ENCODE measurements around the gene FBXL5. TPM values are rescaled to one million over a fixed set of nuclear protein-coding genes. Genes with fewer than 3 reads are reported as not detected.

The FBXL5 gene
- total RNA-seq, 2 donors from 2014 or later, result 81.0 to 83.1 TPM

DNA sequence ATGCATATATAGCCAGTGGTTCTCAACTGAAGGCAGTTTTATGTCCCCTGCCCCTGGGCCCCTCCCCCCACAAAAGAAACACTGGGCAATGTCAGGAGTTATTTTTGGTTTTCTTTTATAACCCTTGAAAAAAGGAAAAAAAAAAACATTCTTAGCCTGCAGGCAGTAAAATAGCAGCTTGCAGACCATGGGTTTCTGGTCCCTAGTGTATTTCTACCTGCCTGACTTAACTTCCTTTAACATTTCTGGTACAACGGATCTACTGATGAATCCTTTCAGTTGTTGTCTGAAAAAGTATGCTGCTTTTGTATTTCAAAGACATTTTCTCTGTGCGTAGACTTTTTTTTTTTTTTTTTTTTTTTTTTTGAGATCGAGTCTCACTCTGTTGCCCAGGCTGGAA lies 15.4 kb upstream of the FBXL5 start:
- Histone ChIP-seq H3K4me3 (no peak overlapping the region), H3K4me1 (no peaks in the 10 kb centered on the region), H3K27ac (no peak overlapping the region), H3K27me3 (no peaks in the 10 kb centered on the region), H3K9me3 (no peaks in the 10 kb centered on the region), H3K36me3 (no peaks in the 10 kb centered on the region)
- no peak for DNase-seq (ENCODE audit: low spot score)
- TF ChIP-seq, protein P1, sequence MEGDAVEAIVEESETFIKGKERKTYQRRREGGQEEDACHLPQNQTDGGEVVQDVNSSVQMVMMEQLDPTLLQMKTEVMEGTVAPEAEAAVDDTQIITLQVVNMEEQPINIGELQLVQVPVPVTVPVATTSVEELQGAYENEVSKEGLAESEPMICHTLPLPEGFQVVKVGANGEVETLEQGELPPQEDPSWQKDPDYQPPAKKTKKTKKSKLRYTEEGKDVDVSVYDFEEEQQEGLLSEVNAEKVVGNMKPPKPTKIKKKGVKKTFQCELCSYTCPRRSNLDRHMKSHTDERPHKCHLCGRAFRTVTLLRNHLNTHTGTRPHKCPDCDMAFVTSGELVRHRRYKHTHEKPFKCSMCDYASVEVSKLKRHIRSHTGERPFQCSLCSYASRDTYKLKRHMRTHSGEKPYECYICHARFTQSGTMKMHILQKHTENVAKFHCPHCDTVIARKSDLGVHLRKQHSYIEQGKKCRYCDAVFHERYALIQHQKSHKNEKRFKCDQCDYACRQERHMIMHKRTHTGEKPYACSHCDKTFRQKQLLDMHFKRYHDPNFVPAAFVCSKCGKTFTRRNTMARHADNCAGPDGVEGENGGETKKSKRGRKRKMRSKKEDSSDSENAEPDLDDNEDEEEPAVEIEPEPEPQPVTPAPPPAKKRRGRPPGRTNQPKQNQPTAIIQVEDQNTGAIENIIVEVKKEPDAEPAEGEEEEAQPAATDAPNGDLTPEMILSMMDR (IDR thresholded peaks at IDR 0.05), result no peak

DNA sequence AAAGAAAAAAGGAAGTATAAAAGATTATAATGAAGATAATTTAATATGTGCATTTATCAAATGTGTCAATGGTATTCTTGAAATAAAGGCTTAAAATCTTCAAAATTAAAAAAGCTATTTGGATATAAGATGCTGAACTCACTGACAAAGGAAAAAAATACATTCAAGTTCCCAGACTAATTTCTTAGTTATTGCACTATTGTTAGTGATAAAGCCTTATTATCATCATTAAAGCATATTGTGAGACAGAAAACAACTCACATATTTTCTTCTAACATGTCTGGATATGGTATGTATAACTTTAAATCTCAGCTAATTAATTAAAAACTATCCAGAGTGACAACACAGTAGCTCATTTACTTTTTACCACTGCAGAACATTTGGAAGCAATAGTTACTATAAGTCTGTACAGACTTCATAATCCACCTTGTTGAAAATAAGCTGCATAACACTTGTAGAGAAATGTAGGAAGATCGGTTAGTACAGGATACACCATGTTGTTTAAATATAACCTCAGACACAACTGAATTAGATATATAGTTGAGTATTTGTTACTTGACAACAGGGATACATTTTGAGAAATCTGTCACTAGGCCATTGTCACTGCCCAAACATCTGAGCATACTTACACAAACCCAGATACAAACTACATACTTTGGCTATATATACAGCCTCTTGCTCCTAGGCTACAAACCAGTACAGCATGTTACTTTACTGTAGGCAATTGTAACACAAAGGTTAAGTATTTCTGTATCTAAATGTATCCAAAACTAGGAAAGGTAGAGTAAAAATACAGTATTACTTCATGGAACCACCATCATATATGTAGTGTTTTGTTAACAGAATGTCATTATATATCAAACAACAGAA lies 13.6 kb upstream of the FBXL5 start:
- TF ChIP-seq, protein P1 (IDR thresholded peaks at IDR 0.05), result no peak
- no peak for DNase-seq (ENCODE audit: low spot score)
- Histone ChIP-seq H3K36me3 (no peaks in the 10 kb centered on the region), H3K27me3 (no peaks in the 10 kb centered on the region), H3K4me1 (no peaks in the 10 kb centered on the region), H3K4me3 (no peak overlapping the region), H3K27ac (no peak overlapping the region), H3K9me3 (no peaks in the 10 kb centered on the region)

DNA sequence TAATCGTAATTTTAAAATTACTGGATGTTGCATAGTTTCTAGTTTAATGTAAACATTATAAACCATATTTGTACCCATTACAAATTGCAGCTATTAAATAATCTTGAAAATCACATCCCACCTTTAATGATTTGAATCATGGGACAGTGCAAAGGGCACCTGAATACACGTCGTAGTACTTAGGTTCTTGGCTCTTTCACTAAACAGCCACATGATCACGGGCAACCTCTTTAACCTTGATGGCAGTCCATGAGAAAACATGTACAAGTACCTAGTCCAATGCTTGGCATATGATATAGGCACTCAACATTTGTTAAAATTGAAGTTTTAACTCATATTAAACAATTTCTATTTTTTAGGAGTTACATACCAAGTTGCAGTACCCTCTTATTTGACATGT lies 11.8 kb upstream of the FBXL5 start:
- H3K4me1 ChIP-seq, result no peaks in the 10 kb centered on the region
- no peaks in the 10 kb centered on the region for H3K27me3 ChIP-seq
- no peaks in the 10 kb centered on the region for H3K36me3 ChIP-seq
- no peak overlapping the region for H3K4me3 ChIP-seq
- no peak for DNase-seq (ENCODE audit: low spot score)
- TF ChIP-seq, protein P1 (IDR thresholded peaks at IDR 0.05), result no peak
- no peaks in the 10 kb centered on the region for H3K9me3 ChIP-seq
- no peak overlapping the region for H3K27ac ChIP-seq

DNA sequence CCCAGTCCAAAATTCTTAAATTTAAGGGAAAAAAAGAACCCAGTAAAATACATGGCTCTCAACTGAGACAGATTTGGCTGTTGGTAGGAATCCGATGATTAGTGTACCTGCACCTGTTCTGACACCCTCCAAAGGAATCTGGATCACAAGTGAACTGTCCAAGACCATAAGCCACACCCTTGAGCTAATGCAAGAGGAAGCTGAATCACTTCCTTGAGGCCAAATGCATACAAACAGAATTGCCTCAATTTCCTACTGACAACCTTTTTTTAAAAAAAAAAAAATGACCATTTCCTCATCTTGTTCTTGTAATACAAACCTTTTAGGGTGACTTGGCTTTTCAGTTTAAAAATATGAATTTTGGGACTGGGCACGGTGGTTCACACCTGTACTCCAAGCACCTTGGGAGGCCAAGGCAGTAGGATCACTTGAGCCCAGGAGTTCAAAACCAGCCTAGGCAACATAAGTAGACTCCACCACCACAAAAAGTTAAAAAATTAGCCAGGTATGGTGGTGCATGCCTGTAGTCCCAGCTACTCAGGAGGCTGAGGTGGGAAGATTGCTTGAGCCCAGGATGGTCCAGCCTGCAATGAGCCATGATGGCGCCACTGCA lies 10.7 kb upstream of the FBXL5 start:
- Histone ChIP-seq H3K27me3 (no peaks in the 10 kb centered on the region), H3K36me3 (no peaks in the 10 kb centered on the region), H3K4me3 (no peak overlapping the region), H3K4me1 (no peaks in the 10 kb centered on the region), H3K9me3 (no peaks in the 10 kb centered on the region), H3K27ac (peak overlapping the region; percentile 8 to 44)
- TF ChIP-seq, protein P1 (IDR thresholded peaks at IDR 0.05), result no peak
- no peak for DNase-seq (ENCODE audit: low spot score)

DNA sequence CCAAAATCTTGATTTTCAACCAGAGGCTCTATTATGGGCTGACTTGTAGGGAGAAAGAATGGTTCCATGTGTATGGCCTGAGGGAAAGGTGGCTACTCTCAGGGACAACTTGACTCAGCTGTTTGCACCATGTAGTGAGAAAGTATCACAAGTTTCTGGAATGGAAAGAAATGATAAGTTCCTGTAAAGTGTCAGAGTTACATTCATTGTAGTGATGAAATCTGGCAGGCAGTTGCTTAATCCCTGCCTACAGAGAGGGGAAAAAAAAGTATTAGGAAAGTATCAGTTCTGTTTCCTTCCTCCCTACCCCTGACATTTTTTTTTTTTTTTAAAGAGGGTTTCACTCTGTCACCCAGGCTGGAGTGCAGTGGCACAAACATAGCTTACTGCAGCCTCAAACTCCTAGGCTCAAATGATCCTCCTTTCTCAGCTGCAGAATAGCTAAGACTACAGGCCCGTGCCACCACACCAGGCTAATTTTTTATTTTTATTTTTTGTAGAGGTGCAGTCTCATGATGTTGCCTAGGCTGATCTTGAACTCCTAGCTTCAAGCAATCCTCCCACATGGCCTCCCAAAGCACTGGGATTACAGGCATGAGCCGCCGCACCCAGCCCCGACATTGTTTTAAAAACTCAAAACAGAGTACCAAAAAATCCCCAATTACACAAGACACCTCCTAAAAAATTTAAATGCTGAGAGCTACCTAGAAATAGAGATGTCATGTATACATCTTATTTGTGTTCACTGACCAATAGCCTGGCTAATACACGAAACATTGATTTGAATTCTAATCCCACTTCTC lies 4.8 kb upstream of the FBXL5 start:
- no peaks in the 10 kb centered on the region for H3K36me3 ChIP-seq
- no peak for DNase-seq (ENCODE audit: low spot score)
- no peak overlapping the region for H3K4me3 ChIP-seq
- H3K9me3 ChIP-seq, result no peaks in the 10 kb centered on the region
- no peaks in the 10 kb centered on the region for H3K27me3 ChIP-seq
- TF ChIP-seq, protein P1 (IDR thresholded peaks at IDR 0.05), result no peak
- peaks cover 0 to 8% of the 10 kb centered on the region in 2 donors for H3K4me1 ChIP-seq
- peak overlapping the region in 1 of 2 donors; percentile 8 for H3K27ac ChIP-seq

All from right atrium auricular region (tissue), 2 donors.